ENCODE measurements around the gene CA6. TPM values are rescaled to one million over a fixed set of nuclear protein-coding genes. Genes with fewer than 3 reads are reported as not detected.
"Not testable (repeated sequence)": the region's sequence is repeated elsewhere in the genome, so short reads cannot be mapped to it uniquely, and the experiment has no call there.

CA6 gene
- total RNA-seq, 1 experiment from 2014 or later: 0.26 TPM

- peak; percentile 48 for DNase-seq (ENCODE audit: low read depth, low spot score)
- in situ Hi-C loops (cut with HindIII; ENCODE audit: low pct_unique_long_range_greater_than_20kb, low sequenced_read_pairs): no loop called here
Observed at GRCh38 chr1:8987881-8988617, 42.4 kb downstream of the CA6 start.

- DNase-seq (ENCODE audit: low read depth, low spot score): no peak
- in situ Hi-C loops (cut with HindIII; ENCODE audit: low pct_unique_long_range_greater_than_20kb, low sequenced_read_pairs): no loop called here
Observed at GRCh38 chr1:8988618-8988967, 42.9 kb downstream of the CA6 start.

GRCh38 chr1:8989061-8989460 is 43.4 kb downstream of the CA6 start:
- in situ Hi-C loops (cut with HindIII; ENCODE audit: low pct_unique_long_range_greater_than_20kb, low sequenced_read_pairs): no loop called here
- DNase-seq (ENCODE audit: low read depth, low spot score): no peak

- in situ Hi-C loops (cut with HindIII; ENCODE audit: low pct_unique_long_range_greater_than_20kb, low sequenced_read_pairs): no loop called here
- no peak for DNase-seq (ENCODE audit: low read depth, low spot score)
Observed at GRCh38 chr1:8989821-8990220, 44.2 kb downstream of the CA6 start.

- in situ Hi-C loops (cut with HindIII; ENCODE audit: low pct_unique_long_range_greater_than_20kb, low sequenced_read_pairs): no loop called here
- DNase-seq (ENCODE audit: low read depth, low spot score): no peak
Observed at GRCh38 chr1:8992936-8993687, 47.4 kb downstream of the CA6 start.

- in situ Hi-C loops (cut with HindIII; ENCODE audit: low pct_unique_long_range_greater_than_20kb, low sequenced_read_pairs); DNase-seq (ENCODE audit: low read depth, low spot score): not testable (repeated sequence)
Observed at GRCh38 chr1:8993962-8994675, 48.5 kb downstream of the CA6 start.

- in situ Hi-C loops (cut with HindIII; ENCODE audit: low pct_unique_long_range_greater_than_20kb, low sequenced_read_pairs): not testable (repeated sequence)
Observed at GRCh38 chr1:9001534-9002214, 56.0 kb downstream of the CA6 start.

GRCh38 chr1:9002215-9002560 is 56.5 kb downstream of the CA6 start:
- DNase-seq (ENCODE audit: low read depth, low spot score); in situ Hi-C loops (cut with HindIII; ENCODE audit: low pct_unique_long_range_greater_than_20kb, low sequenced_read_pairs): not testable (repeated sequence)

More at GRCh38 chr1:9001534-9002214, 56.0 kb downstream of the CA6 start:
- DNase-seq (ENCODE audit: low read depth, low spot score): not testable (repeated sequence)

GRCh38 chr1:9004031-9004699 is 58.5 kb downstream of the CA6 start:
- in situ Hi-C loops (cut with HindIII; ENCODE audit: low pct_unique_long_range_greater_than_20kb, low sequenced_read_pairs): no loop called here
- DNase-seq (ENCODE audit: low read depth, low spot score): no peak

- in situ Hi-C loops (cut with HindIII; ENCODE audit: low pct_unique_long_range_greater_than_20kb, low sequenced_read_pairs): no loop called here
- peak; percentile 81 for DNase-seq (ENCODE audit: low read depth, low spot score)
Observed at GRCh38 chr1:9004700-9005394, 59.2 kb downstream of the CA6 start.

- in situ Hi-C loops (cut with HindIII; ENCODE audit: low pct_unique_long_range_greater_than_20kb, low sequenced_read_pairs): no loop called here
- no peak for DNase-seq (ENCODE audit: low read depth, low spot score)
Observed at GRCh38 chr1:9005395-9005708, 59.7 kb downstream of the CA6 start.

GRCh38 chr1:9006956-9007615 is 61.4 kb downstream of the CA6 start:
- in situ Hi-C loops (cut with HindIII; ENCODE audit: low pct_unique_long_range_greater_than_20kb, low sequenced_read_pairs): no loop called here
- DNase-seq (ENCODE audit: low read depth, low spot score): no peak

- in situ Hi-C loops (cut with HindIII; ENCODE audit: low pct_unique_long_range_greater_than_20kb, low sequenced_read_pairs): no loop called here
Observed at GRCh38 chr1:9008236-9008635, 62.6 kb downstream of the CA6 start.

GRCh38 chr1:9009438-9010370 is 64.0 kb downstream of the CA6 start:
- peak; percentile 64 for DNase-seq (ENCODE audit: low read depth, low spot score)
- in situ Hi-C loops (cut with HindIII; ENCODE audit: low pct_unique_long_range_greater_than_20kb, low sequenced_read_pairs): no loop called here

More at GRCh38 chr1:9008236-9008635, 62.6 kb downstream of the CA6 start:
- no peak for DNase-seq (ENCODE audit: low read depth, low spot score)

- in situ Hi-C loops (cut with HindIII; ENCODE audit: low pct_unique_long_range_greater_than_20kb, low sequenced_read_pairs): no loop called here
- DNase-seq (ENCODE audit: low read depth, low spot score): no peak
Observed at GRCh38 chr1:9010781-9011323, 65.2 kb downstream of the CA6 start.

Measured in SK-MEL-5 (cell line).